ENCODE measurements around the gene PRSS2.

DNA sequence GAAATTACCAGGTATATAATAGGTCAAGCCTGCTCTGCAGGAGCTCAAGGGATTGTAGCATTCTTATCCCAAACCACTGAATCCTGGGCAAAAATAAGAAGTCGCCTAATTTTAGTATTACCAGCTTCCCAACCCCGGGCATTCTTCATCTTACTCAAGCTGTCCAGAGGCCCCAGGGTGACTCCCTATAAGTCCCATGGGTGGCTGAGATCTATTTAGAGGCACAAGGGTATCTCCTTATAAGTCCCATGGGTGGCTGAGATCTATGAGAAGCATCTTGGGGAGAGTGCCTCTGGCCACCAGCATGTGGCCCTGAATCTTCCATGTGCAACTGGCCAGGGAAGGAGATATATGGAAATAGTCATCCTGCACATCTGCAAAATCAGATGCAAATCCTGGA lies 38.9 kb downstream of the PRSS2 start:
- TF ChIP-seq, protein P1, sequence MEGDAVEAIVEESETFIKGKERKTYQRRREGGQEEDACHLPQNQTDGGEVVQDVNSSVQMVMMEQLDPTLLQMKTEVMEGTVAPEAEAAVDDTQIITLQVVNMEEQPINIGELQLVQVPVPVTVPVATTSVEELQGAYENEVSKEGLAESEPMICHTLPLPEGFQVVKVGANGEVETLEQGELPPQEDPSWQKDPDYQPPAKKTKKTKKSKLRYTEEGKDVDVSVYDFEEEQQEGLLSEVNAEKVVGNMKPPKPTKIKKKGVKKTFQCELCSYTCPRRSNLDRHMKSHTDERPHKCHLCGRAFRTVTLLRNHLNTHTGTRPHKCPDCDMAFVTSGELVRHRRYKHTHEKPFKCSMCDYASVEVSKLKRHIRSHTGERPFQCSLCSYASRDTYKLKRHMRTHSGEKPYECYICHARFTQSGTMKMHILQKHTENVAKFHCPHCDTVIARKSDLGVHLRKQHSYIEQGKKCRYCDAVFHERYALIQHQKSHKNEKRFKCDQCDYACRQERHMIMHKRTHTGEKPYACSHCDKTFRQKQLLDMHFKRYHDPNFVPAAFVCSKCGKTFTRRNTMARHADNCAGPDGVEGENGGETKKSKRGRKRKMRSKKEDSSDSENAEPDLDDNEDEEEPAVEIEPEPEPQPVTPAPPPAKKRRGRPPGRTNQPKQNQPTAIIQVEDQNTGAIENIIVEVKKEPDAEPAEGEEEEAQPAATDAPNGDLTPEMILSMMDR (IDR thresholded peaks at IDR 0.05; ENCODE audit: insufficient read depth, low read depth, low read length), result no peak
- no peak for TF ChIP-seq EZH2 (IDR thresholded peaks at IDR 0.05; ENCODE audit: insufficient read depth, low read length)

All from astrocyte (in vitro differentiated cells and primary cell).